GM18498 (cell line): ENCODE measurements around the gene TMBIM4.

Experiments
- ATAC-seq: cut with Tn5 transposase; IDR thresholded peaks from one replicate; pipeline ENCODE4 v1.9.1; 2021; ENCODE audit warnings: mild to moderate bottlenecking, moderate library complexity; ENCODE audit not compliant: unreplicated experiment

TMBIM4 gene

GRCh38 chr12:66142826-66143225, 27.0 kb downstream of the TMBIM4 start:
- no peak for ATAC-seq

GRCh38 chr12:66141299-66141698, 28.5 kb downstream of the TMBIM4 start:
- no peak for ATAC-seq

- no peak for ATAC-seq
Measured at GRCh38 chr12:66140731-66141130, 29.1 kb downstream of the TMBIM4 start.

DNA sequence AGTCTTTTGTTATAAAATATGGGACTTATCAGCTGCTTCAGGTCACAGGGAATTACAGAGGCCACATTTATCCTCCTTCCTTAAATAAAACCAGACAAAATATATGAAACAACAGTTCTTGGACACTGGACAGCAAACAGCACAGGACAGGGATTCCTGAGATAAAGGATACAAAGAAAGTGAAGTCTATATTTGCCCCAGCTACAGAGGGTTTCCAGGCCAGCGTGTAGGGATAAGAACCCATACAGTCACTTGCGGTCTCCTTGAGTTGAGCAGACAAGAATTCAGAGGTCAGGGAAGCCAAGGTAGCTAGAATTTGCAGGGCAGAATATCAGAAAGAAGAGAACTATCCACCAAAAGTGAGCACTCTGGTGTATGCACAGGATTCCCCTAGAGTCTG, 30.5 kb downstream of the TMBIM4 start:
- no peak for ATAC-seq

DNA sequence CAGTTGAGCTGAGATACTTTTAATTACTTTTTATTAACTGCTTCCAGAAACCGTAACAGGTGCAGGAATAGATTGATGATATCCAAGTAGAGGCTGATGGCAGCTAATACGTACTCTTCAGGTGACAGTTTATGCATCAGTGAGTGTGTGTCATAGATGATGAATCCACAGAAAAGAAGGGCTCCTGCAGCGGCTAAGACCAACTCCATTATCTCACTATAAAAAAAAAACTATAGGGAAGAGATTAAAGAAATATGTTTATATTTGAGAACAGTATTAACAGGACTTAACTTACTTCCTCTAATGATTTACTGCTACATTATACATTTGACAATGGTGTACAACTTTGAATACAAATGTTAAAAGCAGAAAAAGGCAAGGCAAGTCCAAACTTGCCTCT, 31.9 kb downstream of the TMBIM4 start:
- no peak for ATAC-seq

GRCh38 chr12:66132408-66132807, 37.4 kb downstream of the TMBIM4 start:
- no peak for ATAC-seq

- ATAC-seq, result peak; percentile 5
Measured at GRCh38 chr12:66131067-66131688, 38.6 kb downstream of the TMBIM4 start.

- ATAC-seq, result peak; percentile 98
Measured at GRCh38 chr12:66130267-66131066, 39.3 kb downstream of the TMBIM4 start, which contains the start of gene LLPH. LLPH (minus strand) TSS chr12:66130750; CDS start chr12:66129106, 1,644 bp downstream.

GRCh38 chr12:66129934-66130266, 39.9 kb downstream of the TMBIM4 start:
- peak; percentile 1 for ATAC-seq

GRCh38 chr12:66127650-66128049, 42.1 kb downstream of the TMBIM4 start:
- ATAC-seq, result no peak

DNA sequence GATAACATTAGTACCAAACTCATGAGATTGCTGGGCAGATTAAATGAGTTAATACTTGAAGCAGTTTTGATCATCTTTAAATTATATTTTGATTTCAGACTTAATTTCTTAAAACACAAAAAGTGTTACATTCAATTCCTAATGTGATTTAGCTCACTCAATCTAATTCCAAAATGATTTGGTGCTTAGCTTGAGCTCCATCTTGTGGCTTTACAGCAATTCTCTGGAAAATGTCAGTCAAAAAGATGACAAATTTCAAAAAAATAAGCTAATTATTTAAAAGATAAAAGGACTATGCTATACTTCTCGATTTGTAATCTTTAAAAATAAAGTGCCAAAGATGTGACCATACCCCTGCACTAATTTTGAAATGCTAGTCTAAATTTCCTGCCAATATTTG, 49.3 kb downstream of the TMBIM4 start:
- no peak for ATAC-seq

GRCh38 chr12:66119870-66120241, 49.9 kb downstream of the TMBIM4 start:
- ATAC-seq, result peak; percentile 75

DNA sequence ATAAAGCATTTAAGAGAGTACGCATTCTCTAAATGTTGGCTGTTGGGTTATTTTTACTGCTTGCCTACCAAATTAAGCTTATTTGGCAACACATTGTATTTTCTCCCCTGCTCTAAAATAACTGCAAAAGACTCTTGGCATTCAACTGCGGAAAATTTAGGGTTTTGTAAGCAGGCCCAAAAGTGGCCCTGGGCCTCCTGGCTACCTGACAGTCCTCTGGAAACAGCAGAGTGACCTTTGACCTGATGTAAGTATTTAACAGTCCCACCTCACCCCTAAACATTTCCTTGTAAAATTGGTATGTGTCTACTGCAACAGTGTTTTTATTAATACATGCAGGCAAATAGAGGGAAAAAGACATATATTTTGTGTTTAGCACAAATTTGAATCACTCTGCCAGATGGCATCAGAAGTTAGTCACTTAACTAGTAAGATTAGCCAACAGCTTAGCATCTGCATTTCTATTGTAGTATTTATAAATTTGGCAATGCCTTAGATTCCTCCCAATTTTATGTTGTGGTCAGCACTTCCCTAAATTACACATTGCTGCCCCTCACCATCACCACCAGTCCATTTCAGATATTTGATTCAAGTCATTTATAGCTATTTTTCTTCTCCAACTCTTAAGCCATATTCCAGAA, 50.4 kb downstream of the TMBIM4 start:
- ATAC-seq, result no peak

GRCh38 chr12:66118240-66118891, 51.4 kb downstream of the TMBIM4 start:
- no peak for ATAC-seq

GRCh38 chr12:66117242-66117641, 52.6 kb downstream of the TMBIM4 start:
- no peak for ATAC-seq

DNA sequence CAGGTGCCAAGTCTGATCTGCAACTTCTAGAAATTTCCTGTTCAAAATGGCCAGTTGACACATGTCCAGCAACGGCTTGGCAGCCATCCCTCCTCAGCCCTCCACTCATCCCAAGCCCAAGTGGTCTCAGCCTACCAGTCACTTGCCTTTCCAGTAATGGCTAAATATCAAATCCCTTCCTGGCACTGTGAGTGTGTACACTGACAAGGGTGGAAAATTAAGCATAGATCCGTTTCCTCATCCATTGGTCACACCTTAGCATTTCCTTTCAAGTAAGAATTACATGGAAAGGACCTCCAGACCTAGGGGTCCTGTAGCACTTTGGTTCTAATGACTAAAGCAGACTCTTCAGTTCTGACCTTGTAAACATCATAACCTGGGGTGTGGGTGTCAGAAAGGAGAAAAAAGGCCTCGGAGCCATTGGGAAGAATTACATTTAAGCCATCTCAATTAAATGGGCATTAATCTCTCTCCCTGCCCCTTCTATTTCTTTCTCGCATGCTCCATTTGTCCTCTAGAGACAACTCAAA, 54.7 kb downstream of the TMBIM4 start:
- no peak for ATAC-seq

GRCh38 chr12:66113471-66113870, 56.3 kb downstream of the TMBIM4 start:
- no peak for ATAC-seq

- no peak for ATAC-seq
Measured at GRCh38 chr12:66111605-66112004, 58.2 kb downstream of the TMBIM4 start.

GRCh38 chr12:66109056-66109455, 60.7 kb downstream of the TMBIM4 start:
- ATAC-seq, result no peak

- no peak for ATAC-seq
Measured at GRCh38 chr12:66108386-66108785, 61.4 kb downstream of the TMBIM4 start.

- ATAC-seq, result peak; percentile 85
Measured at GRCh38 chr12:66107451-66107915, 62.3 kb downstream of the TMBIM4 start.
